Measurements from ENCODE around the gene ZNF680.
"Not testable (repeated sequence)": the region's sequence is repeated elsewhere in the genome, so short reads cannot be mapped to it uniquely, and the experiment has no call there.

The ZNF680 gene

GRCh38 chr7:64557601-64558322 lies 5.1 kb downstream of the ZNF680 start:
- no peak for DNase-seq (ENCODE audit: low spot score)

DNA sequence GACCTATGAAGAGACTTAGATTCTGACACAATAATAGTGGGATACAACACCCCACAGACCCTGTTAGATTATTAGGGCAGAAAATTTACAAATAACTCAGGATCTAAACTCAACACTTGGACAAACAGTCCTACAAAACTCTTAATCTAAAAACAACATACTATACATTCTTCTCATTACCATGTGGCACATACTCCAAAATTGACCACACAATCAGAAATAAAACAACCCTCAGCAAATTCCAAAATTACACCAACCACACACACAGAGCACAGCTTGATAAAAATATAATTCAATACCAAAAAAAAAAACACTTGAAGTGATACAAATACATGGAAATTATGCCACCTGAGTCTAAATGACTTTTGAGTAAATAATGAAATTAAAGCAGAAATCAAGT lies 7.8 kb downstream of the ZNF680 start:
- DNase-seq (ENCODE audit: low spot score), result no peak

- not testable (repeated sequence) for DNase-seq (ENCODE audit: low spot score)
Measured at GRCh38 chr7:64554188-64554587, 8.7 kb downstream of the ZNF680 start.

DNA sequence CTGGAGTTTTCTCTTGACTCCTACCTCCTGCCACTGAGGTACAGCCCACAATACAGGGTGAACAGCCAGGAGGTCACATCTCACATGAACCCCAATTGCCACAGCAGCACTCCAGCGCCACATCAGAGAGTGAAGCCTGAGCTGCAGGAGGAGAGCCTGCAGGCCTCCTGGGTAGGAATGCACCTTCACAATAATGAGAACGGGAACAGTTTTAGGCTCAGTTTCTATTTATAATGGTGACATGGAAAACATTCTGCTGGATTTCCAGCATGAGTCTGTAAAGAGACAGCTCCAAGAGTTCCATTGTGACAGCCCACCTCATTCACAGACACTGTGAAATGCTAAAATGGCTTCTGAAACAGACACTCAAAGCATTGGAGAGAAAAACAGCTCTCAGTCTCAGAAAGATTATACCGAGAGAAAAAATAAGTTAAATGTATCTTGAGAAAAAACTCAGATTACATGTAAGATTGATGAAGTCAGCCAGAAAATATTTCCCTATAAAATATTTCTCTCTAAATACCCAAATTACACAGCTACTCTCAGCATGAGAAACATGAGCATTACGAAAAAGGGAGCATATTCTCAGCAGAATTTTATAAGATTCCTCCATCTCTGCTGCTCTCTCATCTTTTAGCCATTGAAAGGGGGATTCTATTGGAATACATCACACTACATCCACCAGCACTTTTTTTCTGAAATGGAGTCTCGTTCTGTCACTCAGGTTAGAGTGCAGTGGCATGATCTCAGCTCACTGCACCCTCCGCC lies 11.3 kb downstream of the ZNF680 start:
- no peak for DNase-seq (ENCODE audit: low spot score)

- DNase-seq (ENCODE audit: low spot score), result no peak
Measured at GRCh38 chr7:64544010-64544409, 18.9 kb downstream of the ZNF680 start.

DNA sequence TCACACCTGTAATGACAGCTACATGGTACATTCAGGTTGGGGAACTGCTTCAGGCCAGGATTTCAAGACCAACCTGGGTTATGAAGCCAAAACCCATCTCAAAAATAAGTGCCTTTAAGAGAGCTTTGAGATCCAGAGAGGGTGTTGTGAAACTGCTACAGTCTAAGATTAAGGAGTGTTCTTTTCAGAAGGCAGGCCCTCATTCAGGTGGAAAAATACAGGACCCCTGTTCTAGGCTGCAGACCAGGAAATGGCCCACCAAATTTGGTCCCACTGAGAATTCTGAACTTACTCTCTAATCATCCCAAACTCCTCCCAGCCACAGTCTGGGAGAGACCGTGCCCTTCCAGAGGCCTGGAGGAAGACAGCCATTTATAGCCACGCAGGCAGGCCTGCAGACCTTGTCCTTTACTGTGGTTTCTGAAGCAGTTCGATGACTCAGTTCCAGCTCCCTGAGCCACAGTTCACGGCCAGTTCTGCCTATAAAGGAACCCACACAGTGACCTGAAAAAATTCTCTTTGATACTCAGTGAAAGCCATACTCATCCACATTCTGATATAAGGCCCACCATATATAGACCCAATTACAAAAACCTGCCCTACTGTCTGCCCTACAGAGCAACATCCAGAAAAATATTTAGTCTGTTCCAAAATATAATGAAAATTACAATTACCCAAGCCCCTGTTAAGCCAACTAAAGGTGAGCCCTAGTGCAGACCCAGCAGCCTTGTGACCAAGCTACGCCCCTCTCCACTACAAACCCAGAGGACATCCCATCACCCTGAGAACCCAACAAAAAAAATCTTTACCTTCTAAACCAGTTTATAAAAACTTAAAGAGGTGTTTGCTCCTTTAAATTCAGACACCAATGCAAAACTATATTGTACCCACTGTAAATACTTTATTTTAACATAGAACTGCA lies 21.2 kb downstream of the ZNF680 start:
- peak; percentile 4 for DNase-seq (ENCODE audit: low spot score)

DNA sequence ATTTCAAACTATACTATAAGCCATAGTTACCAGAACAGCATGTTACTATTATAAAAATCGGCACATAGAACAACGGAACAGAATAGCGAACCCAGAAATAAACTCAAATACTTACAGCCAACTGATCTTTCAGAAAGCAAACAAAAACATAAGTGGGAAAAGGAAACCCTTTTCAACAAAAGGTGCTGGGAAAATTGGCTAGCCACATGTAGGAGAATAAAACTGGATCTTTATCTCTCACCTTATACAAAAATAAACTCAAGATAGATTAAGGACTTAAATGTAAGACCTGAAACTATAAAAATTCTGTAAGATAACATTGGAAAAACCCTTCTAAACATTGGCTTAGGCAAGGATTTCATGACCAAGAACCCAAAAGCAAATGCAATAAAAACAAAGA lies 29.1 kb downstream of the ZNF680 start:
- no peak for DNase-seq (ENCODE audit: low spot score)

- no peak for DNase-seq (ENCODE audit: low spot score)
Measured at GRCh38 chr7:64528770-64529169, 34.1 kb downstream of the ZNF680 start.

DNA sequence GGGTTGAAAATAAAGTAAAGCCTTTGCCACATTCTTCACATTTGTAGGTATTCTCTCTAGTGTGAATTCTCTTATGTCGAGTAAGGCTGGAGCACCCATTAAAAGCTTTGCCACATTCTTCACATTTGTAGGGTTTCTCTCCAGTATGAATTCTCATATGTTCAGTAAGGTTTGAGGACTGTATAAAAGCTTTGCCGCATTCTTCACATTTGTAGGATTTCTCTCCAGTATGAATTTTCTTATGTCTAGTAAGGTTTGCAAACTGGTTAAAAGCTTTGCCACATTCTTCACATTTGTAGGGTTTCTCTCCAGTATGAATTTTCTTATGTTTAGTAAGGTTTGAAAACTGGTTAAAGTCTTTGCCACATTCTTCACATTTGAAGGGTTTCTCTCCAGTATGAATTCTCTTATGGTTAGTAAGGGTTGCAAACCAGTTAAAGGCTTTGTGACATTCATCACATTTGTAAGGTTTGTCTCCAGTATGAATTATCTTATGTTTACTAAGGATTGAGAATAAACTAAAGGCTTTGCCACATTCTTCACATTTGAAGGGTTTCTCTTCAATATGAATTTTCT lies 41.4 kb downstream of the ZNF680 start:
- no peak for DNase-seq (ENCODE audit: low spot score)

DNA sequence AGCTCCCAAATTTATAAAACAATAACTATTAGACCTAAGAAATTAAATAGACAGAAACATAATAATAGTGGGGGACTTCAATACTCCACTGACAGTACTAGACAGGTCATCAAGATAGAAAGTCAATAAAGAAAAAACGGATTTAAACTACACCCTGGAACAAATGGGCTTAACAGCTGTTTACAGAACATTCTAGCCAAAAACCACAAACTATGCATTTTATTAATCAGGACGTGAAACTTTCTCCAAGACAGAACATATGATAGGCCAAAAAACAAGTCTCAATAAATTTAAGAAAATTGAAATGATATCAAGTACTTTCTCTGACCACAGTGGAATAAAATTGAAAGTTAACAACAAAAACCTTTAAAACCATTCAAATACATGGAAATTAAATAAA lies 46.4 kb downstream of the ZNF680 start:
- no peak for DNase-seq (ENCODE audit: low spot score)

DNA sequence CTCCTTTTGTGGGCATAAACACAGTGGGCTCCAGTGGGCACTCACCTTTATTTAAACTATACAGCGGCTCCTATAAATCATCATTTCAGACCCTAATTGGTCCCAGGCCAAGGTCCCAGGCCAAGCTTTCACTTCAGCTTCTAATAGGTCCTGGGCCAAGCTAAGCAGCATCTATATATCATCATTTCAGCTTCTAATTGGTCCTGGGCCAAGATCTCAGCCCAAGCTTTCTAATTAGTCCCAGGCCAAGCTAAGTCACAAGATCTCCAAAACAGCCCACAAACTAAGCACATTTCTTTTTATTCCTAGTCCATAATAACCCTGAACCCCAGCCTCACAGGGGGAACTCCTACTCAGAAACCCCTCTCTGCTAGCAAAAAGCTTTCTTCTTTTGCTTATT lies 47.1 kb downstream of the ZNF680 start:
- no peak for DNase-seq (ENCODE audit: low spot score)

- DNase-seq (ENCODE audit: low spot score), result no peak
Measured at GRCh38 chr7:64515330-64515729, 47.5 kb downstream of the ZNF680 start.

DNA sequence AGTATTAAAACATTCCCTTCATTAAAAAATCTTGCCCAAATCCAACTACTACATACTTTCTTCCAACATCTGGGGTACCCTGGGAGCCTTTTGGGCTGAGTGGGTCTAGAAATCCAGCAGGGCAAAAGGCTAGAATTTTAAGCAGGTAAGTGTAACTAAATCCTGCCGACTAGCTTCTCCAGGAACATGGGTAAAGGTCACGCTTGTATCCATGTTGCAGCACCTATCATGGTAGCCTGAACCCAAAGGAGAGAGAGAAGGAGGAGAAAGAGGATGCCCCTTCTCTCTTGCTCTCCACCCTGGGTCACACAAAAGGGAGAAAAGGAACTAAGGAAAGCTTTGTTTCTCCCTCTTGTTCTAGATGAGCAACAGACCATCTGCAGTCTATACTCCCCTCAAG lies 53.3 kb downstream of the ZNF680 start:
- no peak for DNase-seq (ENCODE audit: low spot score)

DNA sequence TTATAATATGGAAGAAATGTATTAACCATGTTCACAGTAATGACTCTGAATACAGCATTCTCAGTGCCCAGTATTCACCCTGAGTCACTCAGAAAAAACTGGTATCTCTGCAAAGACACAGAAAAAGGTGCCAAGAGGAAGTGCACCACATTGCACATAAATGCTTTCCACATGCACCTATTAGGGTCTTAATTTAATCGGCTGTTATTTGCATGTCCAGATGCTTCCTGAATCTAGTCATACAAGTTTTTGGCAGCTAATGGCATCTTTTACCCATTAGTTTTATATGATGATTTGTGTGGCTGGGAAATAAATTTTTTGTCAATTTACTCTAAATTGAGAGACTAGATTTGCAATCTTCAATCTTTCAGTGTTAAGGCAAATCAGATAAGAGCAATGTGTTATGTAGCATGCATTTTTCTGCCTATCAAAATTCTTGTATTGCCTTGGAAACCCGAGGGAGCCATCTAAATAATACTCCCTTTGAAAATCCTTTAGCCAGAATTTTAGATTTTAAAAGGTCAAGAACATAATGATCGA lies 58.2 kb downstream of the ZNF680 start:
- no peak for DNase-seq (ENCODE audit: low spot score)

DNA sequence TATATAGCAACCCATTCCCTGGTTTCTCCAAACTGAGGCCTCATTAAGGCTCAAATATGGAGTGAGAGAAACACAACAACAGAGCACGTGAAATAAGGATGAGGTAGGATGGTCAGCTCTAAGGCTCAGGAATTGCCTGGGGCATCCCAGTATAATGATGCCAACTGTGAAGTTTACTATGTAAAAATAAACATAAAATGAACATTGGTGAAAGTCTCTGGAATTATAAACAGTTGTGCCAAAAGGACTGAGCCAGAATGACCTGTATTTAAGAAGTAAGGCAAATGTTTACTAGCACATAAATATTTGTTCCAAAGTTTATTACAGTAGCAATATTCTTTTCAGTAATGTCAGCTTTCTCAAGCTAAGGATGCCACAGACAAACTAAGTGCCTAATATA lies 64.6 kb downstream of the ZNF680 start:
- DNase-seq (ENCODE audit: low spot score), result no peak

DNA sequence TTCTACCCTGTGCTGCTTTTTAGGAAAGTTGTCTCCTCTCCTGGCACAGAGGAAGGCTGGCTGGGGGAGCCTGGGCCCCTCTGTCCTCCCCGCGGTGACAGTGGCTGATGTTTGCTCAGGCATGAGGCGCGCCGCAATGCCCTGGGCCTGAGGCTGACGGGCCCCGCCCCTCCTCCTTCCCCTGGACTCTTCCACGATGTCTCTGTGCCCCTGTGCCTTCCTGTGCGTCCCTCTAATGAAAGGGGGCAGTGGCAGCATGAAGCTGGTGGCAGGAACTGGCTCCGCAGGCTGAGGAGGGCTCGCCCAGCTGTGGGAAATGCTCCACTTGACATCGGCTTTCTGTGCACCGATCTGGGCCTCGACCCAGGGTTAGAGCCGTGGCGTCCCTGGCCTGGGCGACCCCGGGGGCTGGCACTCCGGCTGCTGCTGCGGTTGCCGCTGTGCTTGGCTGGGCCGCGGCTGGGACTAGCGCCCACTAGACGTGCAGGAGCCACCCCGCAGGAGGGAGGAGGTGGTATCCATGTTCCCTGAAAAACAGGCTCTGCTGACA lies 67.9 kb downstream of the ZNF680 start:
- no peak for DNase-seq (ENCODE audit: low spot score)

GRCh38 chr7:64485623-64486022 lies 77.2 kb downstream of the ZNF680 start:
- DNase-seq (ENCODE audit: low spot score), result no peak
